Hepatocyte (in vitro differentiated cells): ENCODE results near the gene MYO1B. TPM values are rescaled to one million over a fixed set of nuclear protein-coding genes. Genes with fewer than 3 reads are reported as not detected.

Experiments
- DNase-seq: peaks from one replicate; pipeline ENCODE4 v3.0.0-alpha.2; 2016; ENCODE audit warnings: low spot score
- H2AFZ ChIP-seq: fragments of 200-600 bp; sonication (generic); 2 replicates; pipeline ENCODE4 v1.6.0; 2016; ENCODE audit warnings: antibody characterized with exemption, mild to moderate bottlenecking
- H3K27ac ChIP-seq: fragments of 200-600 bp; sonication (generic); 2 replicates; pipeline ENCODE4 v1.5.1; 2016; ENCODE audit warnings: mild to moderate bottlenecking
- H3K27me3 ChIP-seq: fragments of 200-600 bp; sonication (generic); 2 replicates; pipeline ENCODE4 v1.6.1; 2016
- H3K36me3 ChIP-seq: fragments of 200-600 bp; sonication (generic); replicated peaks from 2 replicates; pipeline ENCODE4 v1.5.1; 2016; ENCODE audit warnings: low read depth; ENCODE audit not compliant: insufficient read depth
- H3K4me1 ChIP-seq: fragments of 200-600 bp; sonication (generic); 2 replicates; pipeline ENCODE4 v1.5.1; 2016; ENCODE audit warnings: mild to moderate bottlenecking, moderate library complexity; ENCODE audit not compliant: insufficient read depth
- H3K4me2 ChIP-seq: fragments of 200-600 bp; sonication (generic); 2 replicates; pipeline ENCODE4 v1.6.0; 2016
- H3K4me3 ChIP-seq: fragments of 200-600 bp; sonication (generic); 2 replicates; pipeline ENCODE4 v1.5.1; 2016; ENCODE audit warnings: mild to moderate bottlenecking
- H3K79me2 ChIP-seq: fragments of 200-600 bp; sonication (generic); 2 replicates; pipeline ENCODE4 v1.6.0; 2017; ENCODE audit warnings: mild to moderate bottlenecking
- H3K9me2 ChIP-seq: fragments of 200-600 bp; sonication (generic); replicated peaks from 2 replicates; pipeline ENCODE4 v1.6.0; 2017; ENCODE audit warnings: mild to moderate bottlenecking; ENCODE audit not compliant: insufficient read depth
- H3K9me3 ChIP-seq: fragments of 200-600 bp; sonication (generic); 2 replicates; pipeline ENCODE4 v1.5.1; 2016; ENCODE audit warnings: low read depth, mild to moderate bottlenecking
- H4K20me1 ChIP-seq: fragments of 200-600 bp; sonication (generic); 2 replicates; pipeline ENCODE4 v1.6.0; 2016; ENCODE audit warnings: mild to moderate bottlenecking; ENCODE audit not compliant: insufficient read depth, poor library complexity, severe bottlenecking
- CTCF ChIP-seq: fragments of 200-600 bp; sonication (generic); IDR thresholded peaks from 2 replicates; pipeline ENCODE4 v1.5.1; 2016; ENCODE audit warnings: antibody characterized with exemption, mild to moderate bottlenecking; ENCODE audit not compliant: poor library complexity
- EZH2 ChIP-seq: fragments of 200-600 bp; sonication (generic); IDR thresholded peaks from 2 replicates; pipeline ENCODE4 v1.6.1; 2016; ENCODE audit warnings: antibody characterized with exemption, mild to moderate bottlenecking, borderline replicate concordance
- EZH2phosphoT487 ChIP-seq: fragments of 200-600 bp; sonication (generic); IDR thresholded peaks from one replicate; pipeline ENCODE4 v1.6.1; 2018; ENCODE audit warnings: antibody characterized with exemption, mild to moderate bottlenecking, low read depth, moderate library complexity; ENCODE audit not compliant: unreplicated experiment, severe bottlenecking
- WGBS: methylation state at CpG from one replicate; pipeline ENCODE4 v1.1.6; 2016; ENCODE audit warnings: low lambda C conversion rate; ENCODE audit errors: missing lambda C conversion rate; 5-methylcytosine and 5-hydroxymethylcytosine counted together
- polyA plus RNA-seq: library from polyadenylated mRNA; unstranded; fragments of >200 nt; fragmentation: Nextera tagmentation; extraction: Ambion mirVana; gene quantifications from 2 replicates; pipeline ENCODE4 v1.2.1, GENCODE V29; 2016
- total RNA-seq: library from RNA; depleted of rRNA; stranded (reverse); fragments of >200 nt; gene quantifications from 2 replicates; pipeline ENCODE4 v1.2.3, GENCODE V29; 2014

The MYO1B gene
- total and polyA plus RNA-seq, 2 experiments from 2014 or later: 43.4 to 91.6 TPM

GRCh38 chr2:191352536-191352935, 107.3 kb downstream of the MYO1B start:
- no peak overlapping the region for H2AFZ ChIP-seq
- H3K9me2 ChIP-seq: no peaks in the 10 kb centered on the region
- no peaks in the 10 kb centered on the region for H3K4me1 ChIP-seq
- H3K9me3 ChIP-seq: no peaks in the 10 kb centered on the region
- no peak for DNase-seq
- TF ChIP-seq EZH2: no peak
- no peak for TF ChIP-seq CTCF
- H3K27ac ChIP-seq: no peak overlapping the region
- H3K79me2 ChIP-seq: peaks cover 3% of the 10 kb centered on the region
- H3K36me3 ChIP-seq: no peaks in the 10 kb centered on the region
- H3K4me2 ChIP-seq: no peak overlapping the region
- 86% methylated on average over 2 of the region's 2 CpGs for WGBS
- H3K4me3 ChIP-seq: no peak overlapping the region
- no peaks in the 10 kb centered on the region for H4K20me1 ChIP-seq
- H3K27me3 ChIP-seq: no peaks in the 10 kb centered on the region

- H3K79me2 ChIP-seq: peaks cover 3% of the 10 kb centered on the region
- 98% methylated on average over 8 of the region's 8 CpGs for WGBS
- H3K27me3 ChIP-seq: no peaks in the 10 kb centered on the region
- no peak for DNase-seq
- H3K9me2 ChIP-seq: no peaks in the 10 kb centered on the region
- no peak overlapping the region for H3K4me3 ChIP-seq
- H3K27ac ChIP-seq: no peak overlapping the region
- no peaks in the 10 kb centered on the region for H3K9me3 ChIP-seq
- no peaks in the 10 kb centered on the region for H4K20me1 ChIP-seq
- H3K36me3 ChIP-seq: no peaks in the 10 kb centered on the region
- H2AFZ ChIP-seq: no peak overlapping the region
- no peaks in the 10 kb centered on the region for H3K4me1 ChIP-seq
- H3K4me2 ChIP-seq: no peak overlapping the region
- TF ChIP-seq EZH2phosphoT487: no peak
Measured at GRCh38 chr2:191355170-191355758, 110.1 kb downstream of the MYO1B start.

- H3K9me3 ChIP-seq: no peaks in the 10 kb centered on the region
- H4K20me1 ChIP-seq: no peaks in the 10 kb centered on the region
- no peak overlapping the region for H2AFZ ChIP-seq
- DNase-seq: no peak
- no peaks in the 10 kb centered on the region for H3K27me3 ChIP-seq
- 90% methylated on average over 1 of the region's 1 CpG for WGBS
- peaks cover 3% of the 10 kb centered on the region for H3K79me2 ChIP-seq
- H3K4me2 ChIP-seq: no peak overlapping the region
- TF ChIP-seq EZH2 (no peak), CTCF (no peak), EZH2phosphoT487 (no peak)
- H3K9me2 ChIP-seq: no peaks in the 10 kb centered on the region
- H3K4me1 ChIP-seq: no peaks in the 10 kb centered on the region
- H3K36me3 ChIP-seq: no peaks in the 10 kb centered on the region
- H3K4me3 ChIP-seq: no peak overlapping the region
- H3K27ac ChIP-seq: no peak overlapping the region
Measured at GRCh38 chr2:191357678-191358077, 112.5 kb downstream of the MYO1B start.

GRCh38 chr2:191358325-191359025, 113.3 kb downstream of the MYO1B start:
- Histone ChIP-seq H3K4me3 (no peak overlapping the region), H4K20me1 (no peaks in the 10 kb centered on the region), H3K9me3 (no peaks in the 10 kb centered on the region), H3K36me3 (no peaks in the 10 kb centered on the region), H2AFZ (no peak overlapping the region), H3K4me2 (no peak overlapping the region), H3K4me1 (no peaks in the 10 kb centered on the region), H3K79me2 (peaks cover 3% of the 10 kb centered on the region), H3K9me2 (no peaks in the 10 kb centered on the region), H3K27me3 (no peaks in the 10 kb centered on the region), H3K27ac (no peak overlapping the region)
- TF ChIP-seq EZH2phosphoT487: no peak
- no peak for TF ChIP-seq CTCF
- TF ChIP-seq EZH2: no peak
- 90% methylated on average over 11 of the region's 11 CpGs for WGBS
- no peak for DNase-seq
